ENCODE measurements around the gene HINT3. TPM values are rescaled to one million over a fixed set of nuclear protein-coding genes. Genes with fewer than 3 reads are reported as not detected.

HINT3 gene
- total RNA-seq, 4 donors from 2014 or later = 20.9 to 42.6 (median 28.9) TPM

DNA sequence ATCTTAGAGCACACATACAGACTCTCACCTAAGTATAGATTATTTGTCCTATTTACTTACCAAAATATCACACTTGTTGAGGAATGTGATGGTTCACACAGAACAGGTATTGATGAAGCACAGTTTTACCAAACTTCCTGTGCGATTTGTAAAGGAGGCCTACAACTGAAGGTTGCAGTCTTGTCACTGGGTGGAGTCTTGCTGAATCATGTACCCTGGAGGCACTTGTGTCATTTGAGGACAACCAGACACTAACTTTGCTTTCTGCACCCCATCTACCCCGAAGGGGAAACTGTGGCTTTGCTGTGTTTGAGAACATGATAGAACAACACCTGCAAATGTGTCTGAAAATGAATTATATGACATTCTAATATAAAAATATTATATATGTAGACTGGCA lies 32.4 kb upstream of the HINT3 start:
- no peak for DNase-seq (ENCODE audit: low spot score in 2 of 2)
- 35 to 45% methylated on average over 2 of the region's 2 CpGs for WGBS, 2 donors
- TF ChIP-seq POLR2A (IDR thresholded peaks at IDR 0.05) = no peak
- TF ChIP-seq, protein P1, sequence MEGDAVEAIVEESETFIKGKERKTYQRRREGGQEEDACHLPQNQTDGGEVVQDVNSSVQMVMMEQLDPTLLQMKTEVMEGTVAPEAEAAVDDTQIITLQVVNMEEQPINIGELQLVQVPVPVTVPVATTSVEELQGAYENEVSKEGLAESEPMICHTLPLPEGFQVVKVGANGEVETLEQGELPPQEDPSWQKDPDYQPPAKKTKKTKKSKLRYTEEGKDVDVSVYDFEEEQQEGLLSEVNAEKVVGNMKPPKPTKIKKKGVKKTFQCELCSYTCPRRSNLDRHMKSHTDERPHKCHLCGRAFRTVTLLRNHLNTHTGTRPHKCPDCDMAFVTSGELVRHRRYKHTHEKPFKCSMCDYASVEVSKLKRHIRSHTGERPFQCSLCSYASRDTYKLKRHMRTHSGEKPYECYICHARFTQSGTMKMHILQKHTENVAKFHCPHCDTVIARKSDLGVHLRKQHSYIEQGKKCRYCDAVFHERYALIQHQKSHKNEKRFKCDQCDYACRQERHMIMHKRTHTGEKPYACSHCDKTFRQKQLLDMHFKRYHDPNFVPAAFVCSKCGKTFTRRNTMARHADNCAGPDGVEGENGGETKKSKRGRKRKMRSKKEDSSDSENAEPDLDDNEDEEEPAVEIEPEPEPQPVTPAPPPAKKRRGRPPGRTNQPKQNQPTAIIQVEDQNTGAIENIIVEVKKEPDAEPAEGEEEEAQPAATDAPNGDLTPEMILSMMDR (IDR thresholded peaks at IDR 0.05) = no peak
- intact Hi-C loops (cut with DNase I; ENCODE audit: low total_unique reads) = no loop called here
- no peak overlapping the region for H3K4me3 ChIP-seq (ENCODE audit: low read depth, poor library complexity, severe bottlenecking)

DNA sequence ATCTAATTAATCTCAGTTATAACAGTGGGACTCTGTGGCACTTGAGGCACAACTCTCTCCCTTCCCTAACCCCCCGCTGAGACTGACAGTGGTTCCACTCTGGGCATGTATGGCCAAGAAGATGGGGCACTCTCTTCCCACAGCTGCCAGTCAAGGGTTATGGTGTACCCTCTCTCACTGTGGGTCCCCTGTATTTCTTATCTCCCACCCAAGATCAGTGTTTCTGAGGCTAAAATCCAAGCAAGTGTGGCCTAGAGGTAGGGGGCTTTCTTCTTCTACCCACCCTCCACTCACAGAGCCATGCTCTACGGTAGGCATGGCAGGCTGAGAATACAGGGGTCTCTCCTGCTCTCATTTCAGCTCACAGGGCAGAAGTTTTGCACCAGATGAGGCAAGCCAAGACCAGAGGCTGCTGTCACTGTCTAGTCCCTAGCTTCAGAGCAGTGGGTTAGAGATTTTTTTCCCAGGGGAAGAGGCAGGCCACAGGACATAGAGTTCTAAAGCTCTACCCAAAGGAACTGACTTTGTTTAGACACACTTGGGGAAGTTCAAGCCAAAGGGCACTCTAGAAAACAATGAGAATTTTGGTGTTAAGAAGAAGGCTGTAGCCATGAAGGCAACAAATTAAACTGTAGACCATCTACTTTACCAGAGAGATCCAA lies 31.7 kb upstream of the HINT3 start:
- TF ChIP-seq, protein P1 (IDR thresholded peaks at IDR 0.05) = no peak
- TF ChIP-seq POLR2A (IDR thresholded peaks at IDR 0.05) = no peak
- intact Hi-C loops (cut with DNase I; ENCODE audit: low total_unique reads) = no loop called here
- DNase-seq (ENCODE audit: low spot score in 2 of 2) = no peak
- H3K4me3 ChIP-seq (ENCODE audit: low read depth, poor library complexity, severe bottlenecking) = no peak overlapping the region
- 92% methylated on average over 2 of the region's 2 CpGs for WGBS, 2 donors

DNA sequence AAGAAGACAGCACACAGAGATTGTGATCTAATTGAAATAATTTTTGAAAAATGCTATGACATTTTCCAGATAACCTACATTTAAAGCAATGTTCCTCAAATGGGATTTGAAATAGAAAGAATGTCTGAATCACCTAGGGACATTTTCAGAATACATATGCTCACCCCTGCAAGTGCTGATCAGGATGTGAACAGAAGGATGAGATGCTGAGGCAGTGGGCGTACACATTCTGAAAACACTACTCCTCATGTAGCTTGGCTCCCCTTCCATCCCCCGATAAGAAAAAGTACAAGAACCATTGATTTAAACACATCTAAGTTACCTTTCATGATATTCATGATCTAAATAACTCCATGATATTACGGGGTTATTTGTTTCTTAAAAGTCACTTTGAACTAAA lies 29.9 kb upstream of the HINT3 start:
- DNase-seq (ENCODE audit: low spot score in 2 of 2) = no peak
- H3K4me3 ChIP-seq (ENCODE audit: low read depth, poor library complexity, severe bottlenecking) = no peak overlapping the region
- WGBS, 2 donors = 94 to 95% methylated on average over 3 of the region's 3 CpGs
- TF ChIP-seq, protein P1 (IDR thresholded peaks at IDR 0.05) = no peak
- TF ChIP-seq POLR2A (IDR thresholded peaks at IDR 0.05) = no peak
- intact Hi-C loops (cut with DNase I; ENCODE audit: low total_unique reads) = no loop called here

DNA sequence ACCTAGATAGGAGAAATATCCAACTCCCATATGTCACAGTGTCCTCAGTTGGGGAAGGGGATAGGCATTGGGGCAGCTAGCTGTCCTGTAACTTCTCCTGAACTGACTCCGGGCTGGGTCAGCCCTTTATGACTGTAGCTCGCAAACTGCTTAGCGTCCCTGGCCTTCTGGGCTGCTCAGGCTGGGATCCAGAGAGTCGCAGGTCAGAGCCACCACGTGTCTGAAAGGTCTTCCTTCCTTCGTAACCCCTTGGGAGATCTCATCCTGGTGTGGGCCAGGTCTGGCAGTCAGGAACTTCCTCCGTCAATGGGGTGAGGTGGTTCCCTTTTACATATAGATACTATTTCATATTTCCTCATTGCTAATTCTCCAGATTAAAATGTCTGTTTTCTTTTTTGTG lies 28.8 kb upstream of the HINT3 start:
- no peak overlapping the region for H3K4me3 ChIP-seq (ENCODE audit: low read depth, poor library complexity, severe bottlenecking)
- intact Hi-C loops (cut with DNase I; ENCODE audit: low total_unique reads) = no loop called here
- no peak for DNase-seq (ENCODE audit: low spot score in 2 of 2)
- WGBS, 2 donors = 65 to 76% methylated on average over 7 of the region's 7 CpGs
- TF ChIP-seq, protein P1 (IDR thresholded peaks at IDR 0.05) = no peak
- TF ChIP-seq POLR2A (IDR thresholded peaks at IDR 0.05) = no peak

DNA sequence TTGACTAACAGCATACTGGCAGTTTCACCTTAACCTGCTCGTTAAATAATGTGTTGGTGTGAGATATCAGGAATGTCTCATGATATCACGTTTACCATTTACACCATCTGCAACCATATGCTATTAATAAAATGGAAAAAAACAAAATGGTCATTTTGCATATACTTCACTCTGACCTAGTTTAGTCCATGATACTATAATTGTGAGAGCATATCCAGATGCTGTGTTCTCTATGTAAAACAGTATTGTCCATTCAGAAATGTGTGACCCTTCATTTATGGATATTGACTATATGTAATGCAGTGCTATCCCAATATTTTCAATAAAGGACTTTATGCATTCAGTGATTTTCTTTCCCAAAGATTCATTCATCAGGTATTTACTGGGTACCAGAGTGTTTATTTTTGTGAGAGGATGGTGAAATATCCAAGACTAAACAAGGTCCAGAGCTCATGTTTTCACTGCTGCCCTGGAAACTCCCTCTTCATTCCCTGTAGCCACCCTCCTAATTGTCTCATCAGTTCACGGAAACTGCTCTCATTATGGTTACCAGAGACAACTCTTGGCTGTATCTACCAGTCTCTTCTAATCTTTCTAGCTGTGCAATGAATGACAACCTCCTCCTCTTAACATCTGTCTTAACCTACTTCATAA lies 25.7 kb upstream of the HINT3 start:
- no peak overlapping the region for H3K4me3 ChIP-seq (ENCODE audit: low read depth, poor library complexity, severe bottlenecking)
- no peak for DNase-seq (ENCODE audit: low spot score in 2 of 2)
- WGBS, 2 donors = 86 to 87% methylated on average over 3 of the region's 3 CpGs
- intact Hi-C loops (cut with DNase I; ENCODE audit: low total_unique reads) = no loop called here
- TF ChIP-seq, protein P1 (IDR thresholded peaks at IDR 0.05) = no peak
- TF ChIP-seq POLR2A (IDR thresholded peaks at IDR 0.05) = no peak
